Testis (tissue), 5 donors: ENCODE data around the gene TTC17. TPM values are rescaled to one million over a fixed set of nuclear protein-coding genes. Genes with fewer than 3 reads are reported as not detected.

ENCODE experiments used
- DNase-seq: peaks from one replicate; pipeline ENCODE4 v3.0.0-alpha.2; 2019
- H3K27ac ChIP-seq, 2 donors: fragments of 200-600 bp; sonication (generic); one replicate each; pipeline ENCODE4 v1.5.1; 2019
- H3K27me3 ChIP-seq: fragments of 200-600 bp; sonication (generic); one replicate; pipeline ENCODE4 v1.5.1; 2019
- H3K36me3 ChIP-seq: fragments of 200-600 bp; sonication (generic); one replicate; pipeline ENCODE4 v1.5.1; 2017; ENCODE audit warnings: low read depth; ENCODE audit errors: missing control alignments
- H3K4me1 ChIP-seq: fragments of 200-600 bp; sonication (generic); one replicate; pipeline ENCODE4 v1.5.1; 2019
- H3K4me3 ChIP-seq, 2 donors: fragments of 200-600 bp; sonication (generic); one replicate each; pipeline ENCODE4 v1.5.1; 2017 to 2019
- H3K9me3 ChIP-seq: fragments of 200-600 bp; sonication (generic); one replicate; pipeline ENCODE4 v1.5.1; 2017
- POLR2A ChIP-seq: fragments of 450-650 bp; IDR thresholded peaks from one replicate; pipeline ENCODE4 v1.6.1; 2017; ENCODE audit warnings: antibody characterized with exemption, mild to moderate bottlenecking, moderate library complexity
- WGBS, 2 donors: methylation state at CpG; one replicate each; pipeline ENCODE4 v1.1.5; 2018; 5-methylcytosine and 5-hydroxymethylcytosine counted together
- intact Hi-C: fragments of 100-400 bp; cut with DNase I; formaldehyde crosslinking; loops from one replicate; pipeline ENCODE4 v1.15.1; 2023; ENCODE audit warnings: low total_unique reads
- long read RNA-seq, 2 donors: transcript quantifications; one replicate each; lab custom pipeline, GENCODE V29; 2026
- polyA plus RNA-seq: library from polyadenylated mRNA; stranded (reverse); fragments of 350-450 nt; fragmentation: Illumina TruSeq; extraction: RNeasy Lipid Tissue Mini Kit (QIAGEN cat#74804); gene quantifications from one replicate; pipeline ENCODE4 v1.2.3, GENCODE V29; 2014; ENCODE audit warnings: low read depth, low replicate concordance; ENCODE audit not compliant: insufficient read depth
- total RNA-seq, 2 donors: library from RNA; depleted of rRNA; stranded (reverse); fragments of >200 nt; gene quantifications; one replicate each; pipeline ENCODE4 v1.2.3, GENCODE V29; 2016
- TF ChIP-seq, protein P1 (sequence below), 3 experiments: fragments of 450-650 bp in 2 of 3; fragments of 200-600 bp in 1 of 3; sonication (generic) in 1 of 3; IDR thresholded peaks; one replicate each; pipeline ENCODE4 v1.5.1; 2016 to 2019; ENCODE audit warnings: antibody characterized with exemption in 3 of 3, mild to moderate bottlenecking in 2 of 3, moderate library complexity in 1 of 3

TTC17 gene, protein sequence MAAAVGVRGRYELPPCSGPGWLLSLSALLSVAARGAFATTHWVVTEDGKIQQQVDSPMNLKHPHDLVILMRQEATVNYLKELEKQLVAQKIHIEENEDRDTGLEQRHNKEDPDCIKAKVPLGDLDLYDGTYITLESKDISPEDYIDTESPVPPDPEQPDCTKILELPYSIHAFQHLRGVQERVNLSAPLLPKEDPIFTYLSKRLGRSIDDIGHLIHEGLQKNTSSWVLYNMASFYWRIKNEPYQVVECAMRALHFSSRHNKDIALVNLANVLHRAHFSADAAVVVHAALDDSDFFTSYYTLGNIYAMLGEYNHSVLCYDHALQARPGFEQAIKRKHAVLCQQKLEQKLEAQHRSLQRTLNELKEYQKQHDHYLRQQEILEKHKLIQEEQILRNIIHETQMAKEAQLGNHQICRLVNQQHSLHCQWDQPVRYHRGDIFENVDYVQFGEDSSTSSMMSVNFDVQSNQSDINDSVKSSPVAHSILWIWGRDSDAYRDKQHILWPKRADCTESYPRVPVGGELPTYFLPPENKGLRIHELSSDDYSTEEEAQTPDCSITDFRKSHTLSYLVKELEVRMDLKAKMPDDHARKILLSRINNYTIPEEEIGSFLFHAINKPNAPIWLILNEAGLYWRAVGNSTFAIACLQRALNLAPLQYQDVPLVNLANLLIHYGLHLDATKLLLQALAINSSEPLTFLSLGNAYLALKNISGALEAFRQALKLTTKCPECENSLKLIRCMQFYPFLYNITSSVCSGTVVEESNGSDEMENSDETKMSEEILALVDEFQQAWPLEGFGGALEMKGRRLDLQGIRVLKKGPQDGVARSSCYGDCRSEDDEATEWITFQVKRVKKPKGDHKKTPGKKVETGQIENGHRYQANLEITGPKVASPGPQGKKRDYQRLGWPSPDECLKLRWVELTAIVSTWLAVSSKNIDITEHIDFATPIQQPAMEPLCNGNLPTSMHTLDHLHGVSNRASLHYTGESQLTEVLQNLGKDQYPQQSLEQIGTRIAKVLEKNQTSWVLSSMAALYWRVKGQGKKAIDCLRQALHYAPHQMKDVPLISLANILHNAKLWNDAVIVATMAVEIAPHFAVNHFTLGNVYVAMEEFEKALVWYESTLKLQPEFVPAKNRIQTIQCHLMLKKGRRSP
- total RNA-seq (100 to 1,000 TPM; 134 to 141 TPM), polyA plus RNA-seq (74.9 TPM)
- long read RNA-seq, donor 1, full-length matches to known transcripts: 9 of 39 reads
- long read RNA-seq, donor 1, partial matches to known transcripts: 22 of 39 reads
- long read RNA-seq, donor 1, other reads (novel, unspliced or antisense): 8 of 39 reads
- long read RNA-seq, donor 2, transcript TTC17-212 (2 exons, 2,607 nt): major isoform, 5 of 26 reads
- long read RNA-seq, donor 2, partial matches to known transcripts: 18 of 26 reads
- long read RNA-seq, donor 2, other reads (novel, unspliced or antisense): 0 of 26 reads

DNA sequence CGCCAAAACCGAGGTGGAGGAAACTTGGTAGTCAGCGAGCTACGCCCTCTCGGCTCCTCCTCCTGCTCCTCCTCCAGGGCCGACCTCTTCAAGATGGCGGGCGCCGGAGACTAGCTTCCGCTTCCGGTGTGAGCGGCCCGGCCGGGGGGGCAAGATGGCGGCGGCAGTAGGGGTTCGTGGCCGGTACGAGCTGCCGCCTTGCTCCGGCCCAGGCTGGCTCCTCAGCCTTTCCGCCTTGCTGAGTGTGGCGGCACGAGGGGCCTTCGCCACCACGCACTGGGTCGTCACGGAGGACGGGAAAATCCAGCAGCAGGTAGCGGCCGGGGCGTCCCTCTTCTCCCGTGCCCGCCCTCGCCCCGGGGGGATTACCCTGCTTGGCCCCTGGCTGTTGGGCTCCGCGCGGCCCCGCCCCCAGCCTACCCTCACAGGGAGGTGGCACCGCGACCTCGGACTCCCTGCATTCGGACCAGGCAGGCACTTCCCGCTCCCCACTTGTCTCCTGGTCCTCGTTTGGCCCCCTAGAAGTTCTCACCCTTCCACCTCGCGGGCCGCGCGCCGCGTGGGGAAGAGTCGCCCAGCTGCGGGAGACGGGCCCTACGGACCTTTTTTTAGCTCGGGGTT lies at the start of gene TTC17:
Gene TTC17 (plus strand): TSS at position 120 of the 621 bp plus-strand sequence. CDS start 35 bp downstream, at position 155.
- peaks cover 10% of the 10 kb centered on the region for H3K4me1 ChIP-seq
- no peak for TF ChIP-seq POLR2A
- TF ChIP-seq, protein P1, sequence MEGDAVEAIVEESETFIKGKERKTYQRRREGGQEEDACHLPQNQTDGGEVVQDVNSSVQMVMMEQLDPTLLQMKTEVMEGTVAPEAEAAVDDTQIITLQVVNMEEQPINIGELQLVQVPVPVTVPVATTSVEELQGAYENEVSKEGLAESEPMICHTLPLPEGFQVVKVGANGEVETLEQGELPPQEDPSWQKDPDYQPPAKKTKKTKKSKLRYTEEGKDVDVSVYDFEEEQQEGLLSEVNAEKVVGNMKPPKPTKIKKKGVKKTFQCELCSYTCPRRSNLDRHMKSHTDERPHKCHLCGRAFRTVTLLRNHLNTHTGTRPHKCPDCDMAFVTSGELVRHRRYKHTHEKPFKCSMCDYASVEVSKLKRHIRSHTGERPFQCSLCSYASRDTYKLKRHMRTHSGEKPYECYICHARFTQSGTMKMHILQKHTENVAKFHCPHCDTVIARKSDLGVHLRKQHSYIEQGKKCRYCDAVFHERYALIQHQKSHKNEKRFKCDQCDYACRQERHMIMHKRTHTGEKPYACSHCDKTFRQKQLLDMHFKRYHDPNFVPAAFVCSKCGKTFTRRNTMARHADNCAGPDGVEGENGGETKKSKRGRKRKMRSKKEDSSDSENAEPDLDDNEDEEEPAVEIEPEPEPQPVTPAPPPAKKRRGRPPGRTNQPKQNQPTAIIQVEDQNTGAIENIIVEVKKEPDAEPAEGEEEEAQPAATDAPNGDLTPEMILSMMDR (IDR thresholded peaks at IDR 0.05): no peak
- H3K27me3 ChIP-seq: no peaks in the 10 kb centered on the region
- H3K9me3 ChIP-seq: no peaks in the 10 kb centered on the region
- DNase-seq: peak; percentile 96
- peak within 1 kb of the TSS; percentile 87 to 91 for H3K27ac ChIP-seq
- intact Hi-C loops: no loop called here
- no peaks in the 10 kb centered on the region for H3K36me3 ChIP-seq
- WGBS, 2 donors: 0 to 1% methylated on average over 11 to 56 of the region's 58 CpGs
- peak within 1 kb of the TSS; percentile 96 to 97 for H3K4me3 ChIP-seq

DNA sequence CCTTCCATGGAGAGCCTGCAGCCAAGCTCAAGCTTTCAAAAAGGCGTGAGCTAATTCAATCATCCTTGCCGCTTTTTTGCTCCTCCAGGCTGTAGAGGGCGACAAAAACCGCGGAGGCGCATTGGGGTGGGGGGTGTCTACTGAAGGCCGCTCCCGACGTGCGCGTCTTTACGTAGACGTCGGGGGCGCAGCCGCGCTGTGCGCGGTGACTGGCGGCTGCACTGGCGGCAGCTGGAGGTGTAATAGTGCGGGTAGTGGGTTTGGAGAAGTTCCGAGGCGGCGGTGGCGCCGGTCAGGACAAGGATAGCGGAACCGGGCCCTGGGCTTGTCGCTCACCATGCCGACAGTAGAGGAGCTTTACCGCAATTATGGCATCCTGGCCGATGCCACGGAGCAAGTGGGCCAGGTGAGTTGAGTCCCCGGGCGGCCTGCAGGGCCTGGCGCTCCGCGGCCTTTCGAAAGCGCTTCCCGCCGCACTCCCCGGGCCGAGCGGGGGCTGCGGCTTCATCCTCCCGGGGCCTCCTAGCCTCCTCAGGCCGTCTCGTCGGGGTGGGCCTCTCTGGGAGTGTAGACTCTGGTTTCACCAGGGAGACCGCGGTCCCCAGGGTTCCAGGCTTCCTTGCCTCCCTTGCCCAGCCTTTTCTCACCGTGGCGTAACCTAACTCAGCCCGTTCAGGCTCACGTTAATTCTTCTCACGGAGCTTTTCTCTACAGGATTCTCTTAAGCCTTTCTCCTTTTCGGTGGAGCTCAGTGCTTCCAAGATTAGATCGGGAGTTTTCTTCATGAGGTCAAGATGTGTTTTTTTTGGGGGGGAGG lies 46.7 kb upstream of the TTC17 start, which contains the start of gene API5:
Gene API5 (plus strand): TSS at position 206 of the 817 bp plus-strand sequence. CDS start 132 bp downstream, at position 338.
- Histone ChIP-seq H3K9me3 (no peaks in the 10 kb centered on the region), H3K4me3 (peak within 1 kb of the TSS; percentile 79 to 90), H3K27ac (peak within 1 kb of the TSS; percentile 62 to 74), H3K4me1 (peaks cover 11% of the 10 kb centered on the region), H3K36me3 (no peaks in the 10 kb centered on the region), H3K27me3 (no peaks in the 10 kb centered on the region)
- intact Hi-C loops: no loop called here
- TF ChIP-seq, protein P1 (IDR thresholded peaks at IDR 0.05): peak; percentile 67 to 76 (median 75)
- TF ChIP-seq POLR2A: no peak
- peak; percentile 96 for DNase-seq
- WGBS, 2 donors: 0 to 1% methylated on average over 15 to 58 of the region's 60 CpGs

DNA sequence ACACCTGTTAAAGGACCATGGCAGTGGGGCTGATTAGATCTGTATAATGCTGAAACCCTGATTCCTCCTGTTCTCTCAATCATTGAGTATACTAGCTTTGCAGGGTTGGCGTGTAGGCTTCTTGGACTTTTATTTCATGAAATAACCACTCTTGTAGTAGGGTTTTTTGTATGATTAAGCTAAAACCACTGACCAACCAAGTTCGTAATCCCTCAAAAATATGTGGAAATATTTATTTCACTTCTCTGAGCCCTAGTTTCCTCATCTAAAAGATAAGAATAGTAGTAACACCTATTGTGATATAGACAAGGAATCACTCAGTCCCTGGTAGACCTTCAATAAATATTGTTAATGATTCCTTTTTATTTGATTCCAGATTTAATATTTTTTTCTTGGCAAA lies 42.8 kb upstream of the TTC17 start:
- WGBS, 2 donors: 81 to 87% methylated on average over 2 of the region's 2 CpGs
- intact Hi-C loops: no loop called here
- Histone ChIP-seq H3K27ac (no peak overlapping the region), H3K27me3 (no peaks in the 10 kb centered on the region), H3K9me3 (no peaks in the 10 kb centered on the region), H3K4me3 (no peak overlapping the region), H3K36me3 (no peaks in the 10 kb centered on the region), H3K4me1 (peaks cover 11% of the 10 kb centered on the region)
- TF ChIP-seq POLR2A: no peak
- TF ChIP-seq, protein P1 (IDR thresholded peaks at IDR 0.05): no peak
- no peak for DNase-seq
